Measurements from ENCODE around the gene CES3. TPM values are rescaled to one million over a fixed set of nuclear protein-coding genes. Genes with fewer than 3 reads are reported as not detected.
A peak's percentile ranks its signal among the peaks of the same experiment; 100 is the strongest.

The CES3 gene
- total RNA-seq, 1 experiment from 2014 or later = 0.64 TPM

DNA sequence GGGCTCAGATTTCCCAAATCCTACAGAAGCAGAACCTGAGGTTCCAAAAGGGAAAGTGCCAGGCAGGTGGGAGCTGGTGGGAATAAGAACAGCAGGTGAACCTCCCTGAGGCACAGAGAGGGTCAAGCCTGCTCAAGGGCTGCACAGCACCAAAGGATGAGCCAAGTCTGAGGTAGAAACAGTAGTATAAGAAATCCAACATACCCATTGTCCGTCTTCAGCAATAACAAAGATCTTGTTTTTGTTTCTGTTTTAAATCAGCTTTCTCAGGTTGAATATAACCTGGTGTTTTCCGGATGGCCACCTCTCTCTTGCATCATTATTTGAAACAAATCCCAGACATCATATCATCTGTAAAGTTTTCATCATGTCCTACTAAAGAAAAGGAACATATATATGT is 10.6 kb upstream of the CES3 start:
- TF ChIP-seq, protein P1, sequence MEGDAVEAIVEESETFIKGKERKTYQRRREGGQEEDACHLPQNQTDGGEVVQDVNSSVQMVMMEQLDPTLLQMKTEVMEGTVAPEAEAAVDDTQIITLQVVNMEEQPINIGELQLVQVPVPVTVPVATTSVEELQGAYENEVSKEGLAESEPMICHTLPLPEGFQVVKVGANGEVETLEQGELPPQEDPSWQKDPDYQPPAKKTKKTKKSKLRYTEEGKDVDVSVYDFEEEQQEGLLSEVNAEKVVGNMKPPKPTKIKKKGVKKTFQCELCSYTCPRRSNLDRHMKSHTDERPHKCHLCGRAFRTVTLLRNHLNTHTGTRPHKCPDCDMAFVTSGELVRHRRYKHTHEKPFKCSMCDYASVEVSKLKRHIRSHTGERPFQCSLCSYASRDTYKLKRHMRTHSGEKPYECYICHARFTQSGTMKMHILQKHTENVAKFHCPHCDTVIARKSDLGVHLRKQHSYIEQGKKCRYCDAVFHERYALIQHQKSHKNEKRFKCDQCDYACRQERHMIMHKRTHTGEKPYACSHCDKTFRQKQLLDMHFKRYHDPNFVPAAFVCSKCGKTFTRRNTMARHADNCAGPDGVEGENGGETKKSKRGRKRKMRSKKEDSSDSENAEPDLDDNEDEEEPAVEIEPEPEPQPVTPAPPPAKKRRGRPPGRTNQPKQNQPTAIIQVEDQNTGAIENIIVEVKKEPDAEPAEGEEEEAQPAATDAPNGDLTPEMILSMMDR (IDR thresholded peaks at IDR 0.05; ENCODE audit: unreplicated experiment) = no peak
- CTCF ChIA-PET = no interaction called here
- Mint-ChIP-seq H3K4me1 (ENCODE audit: low read depth, unreplicated experiment) (peaks cover 29% of the 10 kb centered on the region), H3K9me3 (ENCODE audit: low read depth, unreplicated experiment) (no peaks in the 10 kb centered on the region), H3K36me3 (ENCODE audit: insufficient read depth, unreplicated experiment) (peaks cover 24% of the 10 kb centered on the region), H3K27me3 (ENCODE audit: unreplicated experiment) (peaks cover 29% of the 10 kb centered on the region), H3K27ac (ENCODE audit: unreplicated experiment) (no peak overlapping the region), H3K4me3 (ENCODE audit: low read depth, unreplicated experiment) (no peak overlapping the region)
- intact Hi-C loops (cut with micrococcal nuclease; ENCODE audit: unreplicated experiment) = no loop called here
- DNase-seq = no peak
- BruUV-seq (replicated peaks) = no TSS peak

DNA sequence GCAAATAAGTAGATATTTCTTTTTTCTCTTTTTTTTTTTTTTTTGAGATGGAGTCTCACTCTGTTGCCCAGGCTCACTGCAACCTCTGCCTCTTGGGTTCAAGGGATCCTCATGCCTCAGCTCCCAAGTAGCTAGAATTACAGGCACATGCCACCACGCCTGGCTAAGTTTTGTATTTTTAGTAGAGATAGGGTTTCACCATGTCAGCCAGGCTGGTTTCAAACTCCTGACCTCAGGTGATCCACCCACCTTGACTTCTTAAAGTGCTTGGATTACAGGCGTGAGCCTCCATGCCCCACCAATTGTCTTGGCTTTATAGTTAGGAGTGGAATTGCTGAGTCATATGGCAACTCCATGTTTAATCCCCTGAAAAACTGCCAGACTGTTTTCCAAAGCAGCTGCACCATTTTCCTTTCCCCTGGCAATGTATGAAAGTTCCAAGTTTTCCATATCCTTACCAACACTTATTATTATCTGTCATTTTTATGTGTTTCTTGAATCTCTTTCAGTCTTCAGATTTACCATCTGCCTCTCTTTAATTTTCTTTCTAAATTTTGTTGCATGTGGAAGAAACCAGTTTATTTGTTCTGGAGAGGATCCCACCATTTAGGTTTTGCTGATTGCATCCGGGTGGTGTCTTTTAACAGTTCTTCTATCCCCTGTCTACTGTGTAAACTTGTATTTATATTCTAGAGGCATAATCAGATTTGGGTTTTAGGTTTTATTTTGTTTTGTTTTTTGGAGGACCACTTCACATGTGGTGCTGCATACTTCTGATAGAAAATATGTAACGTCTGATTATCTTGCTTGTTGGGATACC is 9.9 kb upstream of the CES3 start:
- no peak for DNase-seq
- Mint-ChIP-seq H3K4me3 (ENCODE audit: low read depth, unreplicated experiment) (no peak overlapping the region), H3K27ac (ENCODE audit: unreplicated experiment) (no peak overlapping the region), H3K36me3 (ENCODE audit: insufficient read depth, unreplicated experiment) (peaks cover 24% of the 10 kb centered on the region), H3K27me3 (ENCODE audit: unreplicated experiment) (peaks cover 29% of the 10 kb centered on the region), H3K4me1 (ENCODE audit: low read depth, unreplicated experiment) (peaks cover 29% of the 10 kb centered on the region), H3K9me3 (ENCODE audit: low read depth, unreplicated experiment) (no peaks in the 10 kb centered on the region)
- CTCF ChIA-PET = interaction anchor here (0.9 kb wide), 1 partner anchor 9 kb away, joined by 3 read pairs; no protein-coding TSS in a partner anchor
- intact Hi-C loops (cut with micrococcal nuclease; ENCODE audit: unreplicated experiment) = no loop called here
- TF ChIP-seq, protein P1 (IDR thresholded peaks at IDR 0.05; ENCODE audit: unreplicated experiment) = no peak
- no TSS peak for BruUV-seq (replicated peaks)

DNA sequence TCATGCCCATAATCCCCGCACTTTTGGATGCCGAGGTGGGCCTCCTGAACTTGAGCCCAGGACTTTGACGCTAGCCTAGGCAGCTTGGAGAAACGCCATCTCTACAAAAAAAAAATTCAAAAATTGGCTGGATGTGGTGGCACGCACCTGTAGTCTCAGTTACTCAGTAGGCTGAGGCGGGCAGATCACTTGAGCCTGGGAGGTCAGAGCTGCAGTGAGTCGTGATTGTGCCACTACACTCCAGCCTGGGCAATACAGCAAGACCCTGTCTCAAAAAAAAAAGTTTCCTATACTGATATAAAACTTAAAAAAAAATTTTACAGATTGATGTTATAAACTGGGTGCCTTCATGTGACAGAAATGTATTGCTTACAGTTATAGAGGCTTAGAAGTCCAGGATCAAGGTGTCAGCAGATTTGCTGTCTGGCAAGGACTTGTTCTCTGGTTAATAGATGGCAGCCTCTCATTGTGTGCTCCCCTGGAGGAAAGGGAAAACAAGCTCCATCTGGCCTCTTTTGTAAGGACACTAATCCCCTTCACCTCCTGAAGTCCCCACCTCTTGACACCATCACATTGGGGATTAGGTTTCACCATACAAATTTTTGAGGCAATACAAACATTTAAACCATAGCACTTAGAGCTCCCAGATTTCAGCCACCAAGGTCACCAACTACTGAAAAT is 8.5 kb upstream of the CES3 start:
- CTCF ChIA-PET = interaction anchor here (0.9 kb wide), 1 partner anchor 8 kb away, joined by 3 read pairs; no protein-coding TSS in a partner anchor
- no TSS peak for BruUV-seq (replicated peaks)

DNA sequence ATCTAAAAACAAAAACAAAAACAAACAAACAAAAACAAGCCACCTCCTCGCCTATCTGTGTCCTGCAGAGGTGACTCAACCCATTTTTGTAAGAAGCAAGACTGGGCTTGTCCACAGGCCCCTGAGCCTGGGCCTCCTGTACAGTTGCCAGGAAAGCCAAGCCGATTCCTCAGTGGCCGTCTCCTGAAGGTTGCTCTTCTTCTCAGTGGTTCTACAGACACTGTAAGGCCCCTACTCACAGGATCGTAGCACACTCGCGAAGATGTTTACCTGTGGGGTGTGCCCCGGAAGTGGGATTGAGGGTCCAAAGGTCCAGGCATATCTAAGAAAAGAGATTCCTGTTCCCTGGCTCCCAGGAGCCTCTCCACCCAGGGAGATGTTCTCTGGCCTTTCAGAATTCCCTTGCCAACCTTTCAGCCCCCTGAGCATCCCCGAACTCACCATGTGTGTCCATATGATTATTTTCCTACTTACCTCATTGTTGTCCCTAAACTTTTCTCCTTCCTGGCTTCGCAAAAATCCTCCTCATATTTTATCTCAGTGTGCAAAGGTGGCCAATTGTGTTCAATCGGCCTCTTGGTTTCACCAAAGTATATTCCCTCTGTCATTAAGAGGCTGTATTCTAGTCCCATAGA is 7.5 kb upstream of the CES3 start:
- CTCF ChIA-PET = interaction anchor here (0.6 to 1.6 kb wide), 15 partner anchors 10 to 1690 kb away, joined by 3 to 9 read pairs (median 4); partner anchors contain the start of genes ELMO3, FBXL8, NOL3 and PLEKHG4
- intact Hi-C loops (cut with micrococcal nuclease; ENCODE audit: unreplicated experiment) = loop anchor here (2.0 kb wide), 1 partner anchor 561 kb away; no protein-coding TSS in a partner anchor
- Mint-ChIP-seq H3K4me1 (ENCODE audit: low read depth, unreplicated experiment) (peaks cover 11% of the 10 kb centered on the region), H3K4me3 (ENCODE audit: low read depth, unreplicated experiment) (peak overlapping the region; percentile 38), H3K27me3 (ENCODE audit: unreplicated experiment) (peaks cover 27% of the 10 kb centered on the region), H3K27ac (ENCODE audit: unreplicated experiment) (peak overlapping the region; percentile 42), H3K36me3 (ENCODE audit: insufficient read depth, unreplicated experiment) (peaks cover 4% of the 10 kb centered on the region), H3K9me3 (ENCODE audit: low read depth, unreplicated experiment) (no peaks in the 10 kb centered on the region)
- DNase-seq = no peak
- BruUV-seq (replicated peaks) = no TSS peak
- TF ChIP-seq, protein P1 (IDR thresholded peaks at IDR 0.05; ENCODE audit: unreplicated experiment) = no peak

More for the DNA sequence above, 8.5 kb upstream of the CES3 start:
- no peak overlapping the region for H3K27ac Mint-ChIP-seq (ENCODE audit: unreplicated experiment)
- H3K4me3 Mint-ChIP-seq (ENCODE audit: low read depth, unreplicated experiment) = no peak overlapping the region
- peaks cover 14% of the 10 kb centered on the region for H3K36me3 Mint-ChIP-seq (ENCODE audit: insufficient read depth, unreplicated experiment)
- H3K4me1 Mint-ChIP-seq (ENCODE audit: low read depth, unreplicated experiment) = peaks cover 21% of the 10 kb centered on the region
- H3K27me3 Mint-ChIP-seq (ENCODE audit: unreplicated experiment) = peaks cover 27% of the 10 kb centered on the region
- DNase-seq = no peak
- intact Hi-C loops (cut with micrococcal nuclease; ENCODE audit: unreplicated experiment) = no loop called here
- TF ChIP-seq, protein P1 (IDR thresholded peaks at IDR 0.05; ENCODE audit: unreplicated experiment) = no peak
- no peaks in the 10 kb centered on the region for H3K9me3 Mint-ChIP-seq (ENCODE audit: low read depth, unreplicated experiment)
